NCI-H128 (cell line): ENCODE measurements around the gene CTDSPL.

Experiments
- DNase-seq: peaks from one replicate; lab custom pipeline; 2025; ENCODE audit not compliant: unreplicated experiment; lab: John Stamatoyannopoulos, UW

Gene CTDSPL

DNA sequence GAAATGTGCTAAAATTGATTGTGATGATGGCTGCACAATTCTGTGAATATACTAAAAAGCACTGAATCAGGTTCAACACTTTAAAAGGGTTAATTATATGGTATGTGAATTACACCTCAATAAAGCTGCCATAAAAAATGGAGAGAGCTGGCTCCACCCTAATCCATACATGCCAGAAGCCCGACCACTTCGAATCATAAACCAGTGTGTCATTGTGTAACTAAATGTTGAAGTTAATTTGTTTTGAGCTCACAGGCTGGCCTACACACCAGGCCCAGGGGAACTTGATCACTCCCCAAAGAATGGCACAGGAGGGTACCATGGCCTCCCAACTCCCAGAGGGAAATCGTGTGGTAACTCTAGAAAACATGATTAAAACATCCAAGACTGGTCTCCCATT is 153.8 kb downstream of the CTDSPL start:
- no peak for DNase-seq

DNA sequence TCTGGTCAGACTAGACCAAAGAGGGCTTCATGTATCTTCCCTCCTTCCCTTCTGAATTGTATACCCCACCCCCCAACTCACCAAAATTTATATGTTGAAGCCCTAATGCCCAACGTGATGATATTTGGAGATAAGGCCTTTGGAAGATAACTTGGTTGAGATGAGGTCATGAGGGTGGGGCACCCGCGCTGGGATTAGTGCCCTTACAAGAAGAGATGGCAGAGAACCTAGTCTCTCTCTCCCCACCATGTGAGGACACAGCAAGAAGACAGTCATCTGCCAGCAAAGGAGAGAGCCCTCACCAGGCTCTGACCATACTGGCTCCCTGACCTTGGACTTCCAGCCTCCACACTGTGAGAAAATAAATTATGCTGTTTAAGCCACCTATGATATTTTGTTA is 154.3 kb downstream of the CTDSPL start:
- no peak for DNase-seq

DNA sequence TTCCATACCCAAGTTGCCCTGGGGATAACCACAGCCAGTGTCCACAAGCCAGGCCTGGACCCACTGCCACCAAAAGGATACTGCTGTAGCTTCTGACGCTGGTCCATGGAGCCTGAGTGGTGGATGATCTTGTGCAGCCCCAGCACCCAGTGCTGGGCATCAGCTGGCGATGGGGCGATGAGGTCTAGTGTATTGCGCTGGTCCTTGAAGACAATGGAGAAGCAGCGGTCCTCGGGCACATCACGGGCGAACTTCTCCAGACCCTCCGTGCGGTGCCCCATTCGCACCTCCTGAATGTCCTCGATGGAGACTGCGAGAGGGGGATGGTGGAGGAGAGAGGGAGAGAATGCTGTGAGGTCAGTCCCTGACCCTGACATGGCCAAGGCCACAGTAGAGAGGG is 154.7 kb downstream of the CTDSPL start:
- no peak for DNase-seq

DNA sequence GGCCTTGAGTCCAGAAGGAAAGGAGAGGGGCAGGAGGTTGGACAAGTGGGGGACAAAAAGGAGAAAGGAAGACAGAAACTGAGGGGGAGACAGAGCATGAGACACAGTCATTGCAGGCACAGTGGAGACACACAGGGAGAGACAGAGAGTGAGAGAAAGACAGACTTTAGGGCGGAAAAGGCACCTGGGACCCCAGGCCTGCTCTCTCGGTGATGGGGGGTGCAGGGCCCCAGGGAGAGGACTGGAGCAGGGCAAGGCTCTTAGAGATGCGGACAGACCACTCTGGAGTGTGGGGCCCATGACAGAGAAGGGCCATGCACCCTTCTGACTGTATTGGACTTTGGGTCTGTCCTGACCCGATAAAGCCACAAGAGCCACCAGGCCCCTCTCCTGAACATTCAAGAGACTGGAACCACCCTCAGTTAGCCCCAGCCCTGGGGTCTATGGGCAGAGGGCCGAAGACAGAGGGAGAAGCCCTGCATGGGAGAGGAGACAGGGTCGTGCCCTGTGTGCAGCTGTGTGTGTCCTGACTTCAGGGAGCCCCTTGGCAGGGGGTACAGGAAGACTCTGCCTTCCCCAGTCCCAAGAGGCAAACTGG is 155.3 kb downstream of the CTDSPL start:
- no peak for DNase-seq

DNA sequence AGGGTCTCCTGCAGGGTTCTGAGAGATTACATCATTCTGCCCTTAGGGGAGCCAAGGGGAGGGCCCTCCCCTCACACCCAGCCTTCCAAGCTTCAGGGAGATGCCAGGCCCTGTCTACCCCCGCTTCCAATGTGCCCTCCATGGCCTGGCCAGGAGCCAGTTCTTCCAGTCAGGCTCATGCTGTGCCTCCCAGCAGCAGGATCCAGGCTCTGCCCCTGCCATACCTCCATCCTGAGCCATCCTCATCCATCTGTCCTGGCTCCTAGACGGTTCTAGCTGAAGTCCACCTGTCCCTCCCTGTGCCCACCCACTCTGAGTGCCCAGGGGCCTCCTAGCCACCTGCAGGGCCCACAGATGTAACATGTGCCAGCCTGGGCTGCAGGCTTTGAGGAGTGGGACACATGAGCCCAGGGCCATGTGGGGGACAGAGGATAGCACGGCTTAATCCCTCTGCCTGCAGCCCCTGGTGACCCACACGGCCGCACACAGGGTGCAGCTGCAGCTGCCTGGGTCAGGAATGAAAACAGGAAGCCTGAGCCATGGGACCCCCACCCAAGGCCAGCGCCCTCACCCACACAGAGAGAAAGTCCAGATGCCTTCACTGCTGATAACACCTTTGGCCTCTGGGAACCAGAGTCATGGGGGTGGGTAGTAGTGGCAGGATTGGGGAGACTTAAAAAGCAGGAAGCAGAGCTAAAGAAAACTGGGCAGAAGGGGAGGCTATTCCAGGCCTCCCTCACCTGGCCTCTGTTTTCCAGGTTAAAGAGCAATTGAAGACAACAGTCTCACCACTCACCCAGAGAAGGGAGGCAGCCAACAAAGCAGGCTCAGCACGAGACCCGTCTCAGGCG is 156.0 kb downstream of the CTDSPL start:
- no peak for DNase-seq

DNA sequence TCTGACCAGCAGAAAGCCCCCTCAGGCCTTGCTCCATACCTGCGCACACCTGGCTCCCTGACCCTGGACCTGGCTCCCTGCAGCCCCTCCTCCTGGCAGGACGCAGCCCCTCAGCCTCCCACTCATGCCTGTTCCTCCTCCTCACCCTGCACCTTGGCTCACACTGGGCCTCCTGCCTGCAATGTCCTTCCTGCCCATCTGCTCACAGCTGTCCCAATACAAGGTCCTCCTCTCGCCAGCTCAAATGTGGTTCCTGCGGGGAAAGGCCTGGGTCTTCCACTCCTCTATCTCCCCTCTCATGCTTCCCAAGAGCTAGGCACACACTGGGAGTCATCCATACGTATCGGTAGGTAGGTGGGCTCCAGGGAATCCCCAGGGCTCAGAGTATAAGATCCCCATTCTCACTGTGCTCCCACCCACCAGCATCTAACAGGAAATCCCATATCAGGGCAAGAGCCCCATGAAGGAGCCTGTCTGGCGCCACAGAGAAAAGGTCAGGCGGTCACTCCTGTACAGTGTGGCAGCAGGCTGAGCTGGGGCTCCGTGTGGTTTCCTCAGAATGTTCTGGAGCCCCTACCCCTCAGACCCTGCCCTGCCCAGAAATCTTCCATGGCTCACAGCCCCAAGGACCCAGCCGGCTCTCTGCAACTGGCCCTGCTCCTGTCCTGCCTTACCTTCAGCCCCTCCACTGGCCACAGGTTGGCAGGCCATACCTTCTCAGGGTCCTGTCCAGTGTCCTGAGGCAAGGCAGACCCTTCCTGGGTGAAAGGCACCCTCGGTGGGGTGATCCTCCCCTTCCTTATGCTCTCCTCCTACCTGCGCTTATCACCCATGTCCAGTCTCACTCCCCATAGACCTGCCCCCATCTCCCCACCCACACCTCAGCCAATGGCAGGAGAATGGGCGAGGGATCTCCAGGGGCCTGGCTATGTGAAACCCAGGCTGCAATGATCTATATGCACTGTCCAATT is 156.9 kb downstream of the CTDSPL start:
- DNase-seq = no peak

DNA sequence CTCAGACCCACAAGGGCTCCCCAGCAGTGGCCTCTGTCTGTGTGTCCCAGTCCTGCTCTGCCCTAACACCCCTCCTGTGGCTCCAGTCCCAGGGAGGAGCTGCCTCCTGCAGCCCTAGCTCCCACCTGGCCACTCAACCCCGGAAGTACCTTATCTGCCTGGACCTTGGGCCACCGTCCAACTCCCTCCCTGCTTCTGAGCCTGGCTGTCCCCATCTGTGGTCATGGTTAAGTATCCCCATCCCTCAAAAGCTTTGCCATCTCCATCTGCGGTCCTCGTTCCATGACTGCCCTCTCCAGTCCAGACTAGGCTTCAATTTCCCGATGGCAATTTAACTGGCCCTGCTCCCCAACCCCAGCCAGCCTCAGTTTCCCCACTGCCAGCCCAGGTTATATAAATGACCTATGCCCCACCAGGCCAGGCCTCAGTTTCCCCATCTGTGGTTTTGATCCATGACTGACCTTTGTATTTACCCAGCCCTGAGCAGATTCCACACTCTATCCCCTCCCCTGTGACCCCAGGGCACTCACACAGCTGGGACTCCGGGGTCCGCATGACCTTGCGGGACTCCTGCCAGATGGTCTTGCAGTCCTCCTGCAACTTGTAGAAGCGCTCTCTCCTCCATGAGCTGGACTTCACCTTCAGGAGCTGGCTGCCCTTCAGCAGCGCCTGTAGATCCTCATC is 158.1 kb downstream of the CTDSPL start:
- no peak for DNase-seq

DNA sequence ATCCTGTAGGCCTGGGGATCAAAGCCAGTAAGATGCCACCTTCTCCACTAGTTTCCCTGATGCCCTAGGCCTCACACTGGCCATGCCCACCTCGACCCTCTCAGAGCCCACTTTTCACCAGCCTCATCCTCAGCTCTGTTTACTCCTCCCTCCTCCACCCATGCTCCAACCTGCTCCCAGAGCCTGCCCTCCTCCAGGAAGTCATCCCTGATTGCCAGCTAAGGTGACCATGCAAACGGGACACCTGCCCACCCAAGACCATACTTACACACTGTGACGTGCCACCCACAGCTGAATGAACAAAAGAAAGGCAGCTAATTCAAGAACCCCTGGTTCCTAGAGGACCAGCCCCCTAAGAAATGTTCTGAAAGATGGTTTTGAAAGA is 158.7 kb downstream of the CTDSPL start:
- no peak for DNase-seq

DNA sequence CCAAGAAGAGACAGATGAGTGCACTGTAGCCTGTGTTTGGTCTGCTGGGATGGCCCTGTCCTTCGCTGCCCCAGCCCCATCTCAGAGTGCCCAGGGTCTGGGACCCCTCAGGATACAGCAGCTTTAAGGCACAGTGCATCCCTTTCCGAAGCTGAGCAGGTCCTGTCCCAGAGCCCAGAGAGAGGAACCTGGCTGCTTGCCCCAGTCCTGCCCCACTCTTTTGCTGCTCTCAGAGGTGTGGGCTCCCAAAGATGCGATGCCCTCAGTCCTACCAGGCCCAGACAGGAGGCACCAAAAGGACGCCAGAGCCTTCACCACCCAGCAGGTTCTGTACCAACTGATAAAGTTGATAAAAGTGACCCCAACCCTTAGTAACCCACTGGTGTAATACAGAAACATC is 159.5 kb downstream of the CTDSPL start:
- DNase-seq = no peak

DNA sequence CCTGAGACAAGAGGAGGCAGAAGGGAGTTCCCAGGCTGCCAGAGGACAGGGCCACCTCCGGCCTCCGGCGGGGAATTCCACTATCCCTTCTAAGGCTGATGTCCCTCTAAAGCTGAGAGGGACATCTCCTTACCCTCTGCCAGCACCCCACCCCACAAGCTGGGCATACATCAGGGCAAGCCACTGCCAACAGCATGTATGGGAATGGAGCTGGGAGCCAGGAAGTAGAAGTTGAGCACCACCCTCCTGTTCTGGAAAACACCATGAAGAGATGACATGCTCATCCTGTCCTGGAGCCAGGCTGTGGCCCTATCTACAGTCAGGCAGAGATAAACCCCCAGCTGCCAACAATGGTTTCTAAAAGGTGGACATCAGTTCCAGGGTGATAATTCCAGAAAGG is 160.6 kb downstream of the CTDSPL start:
- no peak for DNase-seq

DNA sequence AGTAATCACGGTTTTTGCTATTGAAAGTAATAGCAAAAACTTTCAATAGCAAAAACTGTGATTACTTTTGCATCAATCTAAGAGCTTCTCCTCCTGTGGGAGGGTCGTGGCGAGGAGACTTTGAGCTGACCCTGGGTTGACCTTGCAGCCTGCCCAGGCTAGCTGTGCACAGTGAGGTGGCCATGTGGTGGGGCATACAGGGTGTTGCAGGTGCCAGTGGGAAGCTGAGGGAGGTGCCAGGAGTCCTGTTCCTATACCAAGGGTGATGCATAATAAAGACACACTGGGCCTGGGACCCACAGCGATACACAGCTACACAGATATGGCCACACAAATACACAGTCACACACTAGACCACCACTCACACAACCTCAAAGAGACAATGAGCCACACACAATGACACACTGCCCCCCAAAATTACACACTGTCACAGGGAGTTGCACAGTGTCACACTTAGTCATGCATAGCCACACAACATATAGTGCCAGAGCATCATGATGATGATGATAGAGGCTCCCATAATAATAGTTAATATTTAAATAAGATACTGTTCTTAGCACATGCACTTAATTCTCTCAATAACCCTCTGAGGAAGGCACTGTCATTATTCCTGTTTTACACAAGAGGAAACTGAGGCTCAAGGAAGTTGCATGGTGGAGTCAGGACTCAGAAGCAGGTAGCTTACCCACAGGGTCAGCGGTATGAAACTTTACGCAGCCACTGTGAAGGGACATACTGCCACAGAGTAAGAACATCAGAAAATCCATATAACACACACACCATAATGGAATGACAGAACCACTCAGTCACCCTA is 161.4 kb downstream of the CTDSPL start:
- no peak for DNase-seq

DNA sequence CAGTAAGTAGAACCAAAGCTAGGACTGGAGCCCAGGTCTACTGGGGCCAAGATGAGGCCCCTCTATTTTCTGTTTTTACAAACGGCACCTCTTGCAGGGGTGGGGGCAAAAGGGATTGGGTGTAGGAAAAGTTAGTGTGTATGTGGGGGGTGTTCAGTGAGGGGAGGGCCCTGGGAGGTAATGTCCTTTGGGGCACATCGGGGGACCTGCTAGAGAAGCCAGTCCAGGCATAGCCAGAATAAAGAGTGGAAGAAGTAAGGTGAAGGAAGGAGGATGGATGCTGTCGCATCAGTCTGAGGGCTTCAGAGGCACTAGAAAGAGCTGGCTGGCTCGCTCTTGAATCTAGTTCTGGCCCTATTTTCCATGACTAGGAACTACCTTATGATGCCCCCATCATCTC is 165.2 kb downstream of the CTDSPL start:
- no peak for DNase-seq

DNA sequence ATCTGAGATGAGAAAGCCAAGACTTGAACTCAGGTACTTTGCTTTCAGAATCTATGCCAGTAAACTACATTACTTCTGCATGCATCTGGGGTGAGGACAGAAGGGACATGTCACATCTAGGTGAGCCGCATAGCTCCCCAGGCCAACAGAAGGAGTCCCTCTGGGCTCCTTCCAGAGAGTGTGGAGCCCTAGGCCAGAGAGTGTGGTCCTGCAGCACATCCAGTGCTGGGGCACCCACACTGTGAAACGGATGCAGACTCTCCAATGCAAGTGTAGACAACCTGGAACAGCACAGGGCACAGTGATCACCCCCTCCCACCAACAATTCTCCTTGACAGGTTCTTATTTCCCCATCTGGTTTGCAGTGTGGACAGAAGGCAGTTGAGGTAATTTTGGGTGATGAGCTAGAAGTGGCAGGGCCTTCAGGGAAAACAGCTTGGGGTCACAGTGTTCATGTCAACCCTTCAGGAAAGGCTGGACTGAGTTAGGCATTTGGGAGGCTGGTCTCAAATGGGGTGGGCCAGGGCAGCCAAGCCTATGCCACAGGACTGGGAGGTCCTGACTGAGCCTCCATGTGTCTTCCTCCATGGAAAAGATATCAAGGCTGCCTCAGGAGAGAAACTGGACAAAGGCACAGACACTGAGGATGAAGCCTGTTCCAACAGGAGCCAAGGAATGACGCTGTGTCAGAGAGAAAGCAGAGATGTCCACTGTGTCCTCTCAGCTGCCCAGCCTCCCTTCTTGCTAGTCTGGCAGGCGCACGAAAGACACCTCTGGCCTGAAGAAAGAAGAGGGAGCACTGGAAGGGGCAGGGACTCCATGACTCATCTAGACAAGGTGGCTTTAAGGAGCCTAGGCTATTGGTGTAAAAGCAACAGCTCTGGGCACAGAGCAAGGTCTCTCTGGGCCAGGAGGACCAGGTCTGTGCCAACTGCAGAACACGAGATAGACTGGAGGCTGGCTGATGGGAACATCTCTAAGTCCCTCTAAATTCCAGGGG is 166.1 kb downstream of the CTDSPL start:
- DNase-seq = no peak

DNA sequence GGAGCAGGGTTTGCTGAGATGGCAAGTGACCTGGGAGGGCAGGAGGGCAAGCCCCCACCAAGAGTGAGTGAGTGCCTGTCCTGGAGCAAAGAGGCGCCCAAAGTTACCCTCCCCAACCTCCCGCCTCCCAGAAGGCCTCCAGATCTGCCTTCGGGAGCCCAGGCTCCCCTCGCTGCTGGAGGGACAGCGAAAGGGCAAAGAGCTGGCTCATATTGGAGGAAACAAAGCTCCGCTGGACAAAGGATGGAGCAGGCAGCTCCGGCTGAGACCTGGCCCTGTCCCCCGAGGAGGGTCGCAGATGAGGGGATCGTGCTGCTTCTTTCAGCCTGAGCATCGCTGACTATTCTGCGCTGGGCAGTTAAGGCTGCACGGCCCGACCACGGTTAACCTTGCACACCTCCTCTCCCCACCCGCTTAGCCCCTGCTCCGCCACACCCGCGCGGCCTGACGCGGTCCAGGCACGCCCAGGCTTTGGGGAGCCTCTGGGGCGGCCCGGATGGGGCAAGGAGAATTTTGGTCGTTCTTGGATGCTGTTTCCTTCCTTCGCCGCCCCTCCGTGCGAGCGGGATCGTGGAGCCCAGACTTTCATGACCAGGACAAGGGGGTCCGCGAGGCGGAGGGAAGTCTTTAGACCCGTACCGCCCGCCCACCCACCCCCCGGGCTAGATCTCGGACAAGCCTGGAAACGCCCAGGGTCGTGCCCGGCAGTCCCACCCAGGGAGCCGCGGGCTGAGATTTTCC is 167.1 kb downstream of the CTDSPL start:
- no peak for DNase-seq

DNA sequence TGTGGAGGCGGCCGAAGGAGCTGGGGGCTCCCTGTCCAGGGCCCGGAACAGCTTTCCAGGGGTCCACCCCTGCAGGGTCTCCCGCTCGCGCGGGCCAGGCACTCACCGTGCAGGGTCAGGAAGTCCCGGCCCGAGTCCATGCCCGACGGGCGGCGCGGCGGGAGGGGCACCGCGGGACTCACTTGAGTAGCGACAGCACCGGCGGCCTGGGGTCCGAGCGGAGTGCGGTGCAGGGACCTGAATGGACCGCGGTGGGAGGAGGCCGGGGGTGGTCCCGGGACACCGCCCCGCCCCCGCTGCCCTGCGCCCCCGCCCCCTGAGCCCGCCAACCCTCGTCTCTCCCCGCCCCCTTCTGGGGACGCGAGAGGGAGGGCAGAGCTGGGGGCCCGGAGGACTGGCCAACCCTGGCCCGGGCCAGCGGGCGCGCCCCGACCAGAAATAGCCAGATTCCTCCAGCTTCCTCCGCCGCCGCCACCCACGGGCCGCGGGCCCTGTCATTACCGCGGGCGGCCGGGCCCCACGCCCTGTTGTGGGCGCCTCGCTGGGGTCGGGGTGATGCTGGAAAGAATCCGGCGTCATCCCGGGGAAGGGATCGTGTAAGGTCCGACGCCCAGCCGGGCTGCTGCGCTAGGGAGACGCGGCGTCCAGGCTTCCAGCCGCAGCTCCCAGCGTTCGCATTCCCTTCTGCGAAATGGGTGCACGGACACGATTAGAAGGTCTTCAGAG is 167.9 kb downstream of the CTDSPL start, which contains the start of gene PLCD1:
TSS of gene PLCD1 (minus strand) at position 243 of the 726 bp plus-strand sequence. CDS start at position 140, 103 bp downstream.
- DNase-seq = no peak

DNA sequence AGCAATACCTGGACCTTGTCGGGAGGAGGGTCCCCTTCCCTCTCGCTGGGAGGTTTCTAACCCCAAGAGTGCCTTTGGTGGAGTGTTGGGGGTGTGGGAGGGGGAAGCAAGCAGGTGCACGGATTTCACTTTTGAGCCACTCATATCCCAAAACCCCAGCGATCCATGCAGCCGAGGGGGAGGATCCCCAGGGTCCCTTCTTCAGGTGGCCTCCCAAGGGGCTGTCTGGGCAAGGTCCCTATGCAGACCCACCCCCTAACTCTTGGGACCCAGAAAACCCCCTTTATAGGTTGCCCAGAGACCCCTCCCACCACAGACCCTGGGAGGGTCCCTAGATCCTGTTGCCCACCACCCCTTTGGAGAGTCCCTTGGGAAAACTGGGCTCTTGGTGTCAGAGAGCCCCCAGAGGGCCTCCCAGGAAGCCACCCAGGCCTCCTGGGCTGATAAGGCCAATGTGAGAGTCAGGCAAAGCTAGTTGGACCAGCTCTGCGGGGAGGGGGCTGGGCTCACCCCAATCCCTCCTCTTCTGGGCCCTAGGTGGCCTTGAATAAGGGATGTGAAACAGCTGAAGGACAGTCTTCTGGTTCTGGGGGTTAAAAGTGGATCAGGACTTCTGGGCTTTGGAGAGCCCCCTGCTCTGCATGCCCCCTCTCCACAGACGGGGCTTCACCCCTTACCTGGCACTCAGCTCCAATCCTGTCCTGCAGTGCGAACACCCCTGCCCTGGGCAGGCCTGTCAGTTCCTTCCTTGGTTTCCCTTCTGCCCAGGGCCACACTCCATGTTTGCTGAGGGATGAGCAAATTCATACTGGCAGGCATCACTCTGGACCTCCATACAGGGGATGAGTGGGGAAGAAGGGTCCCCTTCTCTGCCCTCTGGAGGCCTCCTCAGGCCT is 168.7 kb downstream of the CTDSPL start:
- DNase-seq = no peak
